Naive B cell (primary cell): ENCODE results near the gene EPHB4. TPM values are rescaled to one million over a fixed set of nuclear protein-coding genes. Genes with fewer than 3 reads are reported as not detected.

Experiments
- ATAC-seq, 2 donors: fragments of 150-1000 bp; cut with Tn5 transposase; 2 replicates each; pipeline ENCODE4 v1.10.0; 2021; ENCODE audit warnings: low read depth in 2 of 2, mild to moderate bottlenecking in 2 of 2, moderate library complexity in 2 of 2
- DNase-seq: peaks from one replicate; pipeline ENCODE4 v3.0.0; 2022
- H3K27ac Mint-ChIP-seq, 6 donors: one replicate each; pipeline ENCODE4 v1.8.0; 2020 to 2022; ENCODE audit warnings: mild to moderate bottlenecking in 6 of 6, mixed read lengths in 6 of 6, moderate library complexity in 5 of 6, inconsistent platforms in 2 of 6
- H3K27me3 Mint-ChIP-seq, 3 donors: one replicate each; pipeline ENCODE4 v1.8.0; 2021 to 2022; ENCODE audit warnings: mixed read lengths in 3 of 3, mild to moderate bottlenecking in 1 of 3
- H3K36me3 Mint-ChIP-seq, 2 donors: one replicate each; pipeline ENCODE4 v1.8.0; 2020 to 2022; ENCODE audit warnings: mixed read lengths in 2 of 2, inconsistent platforms in 1 of 2, mild to moderate bottlenecking in 1 of 2
- H3K4me1 Mint-ChIP-seq, 3 donors: one replicate each; pipeline ENCODE4 v1.8.0; 2020 to 2022; ENCODE audit warnings: mixed read lengths in 3 of 3, inconsistent platforms in 1 of 3, mild to moderate bottlenecking in 1 of 3, moderate library complexity in 1 of 3
- H3K4me3 Mint-ChIP-seq, 8 donors: one replicate each; pipeline ENCODE4 v1.8.0; 2020 to 2022; ENCODE audit warnings: mild to moderate bottlenecking in 8 of 8, mixed read lengths in 8 of 8, moderate library complexity in 8 of 8, inconsistent platforms in 2 of 8
- H3K9me3 Mint-ChIP-seq, 7 donors: one replicate each; pipeline ENCODE4 v1.8.0; 2020 to 2022; ENCODE audit warnings: mixed read lengths in 7 of 7, mild to moderate bottlenecking in 5 of 7, inconsistent platforms in 2 of 7, moderate library complexity in 1 of 7
- polyA plus RNA-seq, 6 donors: library from polyadenylated mRNA; unstranded; fragments of 300-500 nt; fragmentation: Illumina TruSeq; gene quantifications; one replicate each; pipeline ENCODE4 v1.2.3, GENCODE V29; 2021; ENCODE audit warnings: low read depth in 6 of 6

The EPHB4 gene
- polyA plus RNA-seq, 6 donors from 2014 or later: 0.19 to 0.69 (median 0.47) TPM; not detected in 2

DNA sequence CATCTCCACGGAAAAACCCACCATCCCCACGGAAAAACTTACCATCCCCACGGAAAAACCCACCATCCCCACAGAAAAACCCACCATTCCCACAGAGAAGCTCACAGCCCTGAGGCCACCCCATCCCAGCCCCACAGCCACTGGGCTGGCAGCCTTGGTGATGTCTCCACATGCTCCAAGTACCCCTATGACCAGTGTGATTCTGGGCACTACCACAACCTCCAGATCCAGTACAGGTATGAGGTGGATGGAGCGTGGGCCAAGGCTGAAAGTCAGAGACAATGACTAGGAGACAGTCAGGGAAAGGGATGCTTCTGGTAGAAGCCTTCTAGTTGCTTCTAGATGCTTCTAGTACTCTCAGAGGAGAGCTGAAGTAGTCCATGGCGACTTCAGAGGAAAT, 74.3 kb downstream of the EPHB4 start:
- DNase-seq: no peak
- H3K27me3 Mint-ChIP-seq: peaks cover 19 to 44% (median 40%) of the 10 kb centered on the region in 3 donors
- H3K4me3 Mint-ChIP-seq: no peak overlapping the region
- no peaks in the 10 kb centered on the region for H3K36me3 Mint-ChIP-seq
- no peaks in the 10 kb centered on the region for H3K4me1 Mint-ChIP-seq
- H3K27ac Mint-ChIP-seq: no peak overlapping the region
- H3K9me3 Mint-ChIP-seq: no peaks in the 10 kb centered on the region
- ATAC-seq: no peak

Other genes with a start within 250 kb of the EPHB4 start
- gene LRCH4, start 241.4 kb downstream of the EPHB4 start, polyA plus RNA-seq: 100 to 1,000 TPM in 4 of 6 donors, 10 to 100 TPM in 2; 81.4 to 172 (median 106) TPM
- 1 to 10 TPM in 2 of 6 donors, under 1 TPM in 3, not detected in 1; 0.13 to 1.7 (median 0.89) TPM for gene FBXO24, start 241.2 kb downstream of the EPHB4 start, polyA plus RNA-seq
- 1 to 10 TPM in 1 of 6 donors, under 1 TPM in 4, not detected in 1; 0.23 to 1.1 (median 0.86) TPM for gene PCOLCE, start 225.2 kb downstream of the EPHB4 start, polyA plus RNA-seq
- gene MOSPD3, start 215.0 kb downstream of the EPHB4 start, polyA plus RNA-seq: 10 to 100 TPM in 5 of 6 donors, 1 to 10 TPM in 1; 7.7 to 18.2 (median 13.1) TPM
- 1 to 10 TPM in 1 of 6 donors, under 1 TPM in 3, not detected in 2; 0.58 to 1.3 (median 0.65) TPM for gene TFR2, start 186.0 kb downstream of the EPHB4 start, polyA plus RNA-seq
- not detected for gene ACTL6B, start 171.1 kb downstream of the EPHB4 start, polyA plus RNA-seq
- gene GNB2, start 153.8 kb downstream of the EPHB4 start, polyA plus RNA-seq: 10 to 100 TPM; 46.2 to 65.4 (median 56.2) TPM
- 1 to 10 TPM in 4 of 6 donors, under 1 TPM in 2; 0.69 to 2.9 (median 1.2) TPM for gene GIGYF1, start 133.3 kb downstream of the EPHB4 start, polyA plus RNA-seq
- 10 to 100 TPM; 25.3 to 41.0 (median 34.6) TPM for gene POP7, start 121.4 kb downstream of the EPHB4 start, polyA plus RNA-seq
- not detected for gene EPO, start 107.1 kb downstream of the EPHB4 start, polyA plus RNA-seq
- not detected for gene ZAN, start 93.9 kb downstream of the EPHB4 start, polyA plus RNA-seq
- 10 to 100 TPM in 4 of 6 donors, 1 to 10 TPM in 2; 7.8 to 13.1 (median 11.5) TPM for gene SLC12A9, start 25.2 kb upstream of the EPHB4 start, polyA plus RNA-seq
- 1 to 10 TPM; 2.1 to 5.7 (median 3.4) TPM for gene TRIP6, start 39.9 kb upstream of the EPHB4 start, polyA plus RNA-seq
- gene SRRT, start 47.6 kb upstream of the EPHB4 start, polyA plus RNA-seq: 10 to 100 TPM; 17.5 to 79.0 (median 46.0) TPM
- gene UFSP1, start 62.2 kb upstream of the EPHB4 start, polyA plus RNA-seq: 1 to 10 TPM in 3 of 6 donors, under 1 TPM in 2, not detected in 1; 0.34 to 2.5 (median 1.7) TPM
- under 1 TPM in 2 of 6 donors, not detected in 4; 0.55 to 0.92 TPM for gene ACHE, start 68.4 kb upstream of the EPHB4 start, polyA plus RNA-seq
- not detected for gene MUC3A, start 122.0 kb upstream of the EPHB4 start, polyA plus RNA-seq
- not detected for gene MUC12, start 142.0 kb upstream of the EPHB4 start, polyA plus RNA-seq
- not detected for gene MUC17, start 192.6 kb upstream of the EPHB4 start, polyA plus RNA-seq